ENCODE measurements around the gene JUN.

Gene JUN

GRCh38 chr1:58746757-58747156, 37.1 kb downstream of the JUN start:
- TF ChIP-seq MAX (IDR thresholded peaks at IDR 0.05; ENCODE audit: low read depth, low read length) (no peak), MYC (IDR thresholded peaks at IDR 0.05; ENCODE audit: low read depth, low read length) (no peak), CTCF (IDR thresholded peaks at IDR 0.05; ENCODE audit: low read depth, low read length) (no peak), POLR2A (IDR thresholded peaks at IDR 0.05; ENCODE audit: extremely low read depth, insufficient read length) (no peak)
- H3K4me3 ChIP-seq (ENCODE audit: low read depth, low read length) = no peak overlapping the region
- no peak for DNase-seq (ENCODE audit: low read depth)

GRCh38 chr1:58746182-58746581, 37.7 kb downstream of the JUN start:
- TF ChIP-seq MYC (IDR thresholded peaks at IDR 0.05; ENCODE audit: low read depth, low read length) = no peak
- no peak for TF ChIP-seq MAX (IDR thresholded peaks at IDR 0.05; ENCODE audit: low read depth, low read length)
- TF ChIP-seq POLR2A (IDR thresholded peaks at IDR 0.05; ENCODE audit: extremely low read depth, insufficient read length) = no peak
- no peak for TF ChIP-seq CTCF (IDR thresholded peaks at IDR 0.05; ENCODE audit: low read depth, low read length)
- no peak overlapping the region for H3K4me3 ChIP-seq (ENCODE audit: low read depth, low read length)
- DNase-seq (ENCODE audit: low read depth) = no peak

- no peak for DNase-seq (ENCODE audit: low read depth)
- TF ChIP-seq POLR2A (IDR thresholded peaks at IDR 0.05; ENCODE audit: extremely low read depth, insufficient read length) (no peak), MYC (IDR thresholded peaks at IDR 0.05; ENCODE audit: low read depth, low read length) (no peak), CTCF (IDR thresholded peaks at IDR 0.05; ENCODE audit: low read depth, low read length) (no peak)
- H3K4me3 ChIP-seq (ENCODE audit: low read depth, low read length) = no peak overlapping the region
Measured at GRCh38 chr1:58745666-58746065, 38.2 kb downstream of the JUN start.

GRCh38 chr1:58745117-58745516, 38.7 kb downstream of the JUN start:
- DNase-seq (ENCODE audit: low read depth) = no peak
- H3K4me3 ChIP-seq (ENCODE audit: low read depth, low read length) = no peak overlapping the region
- TF ChIP-seq MAX (IDR thresholded peaks at IDR 0.05; ENCODE audit: low read depth, low read length) (no peak), MYC (IDR thresholded peaks at IDR 0.05; ENCODE audit: low read depth, low read length) (no peak), POLR2A (IDR thresholded peaks at IDR 0.05; ENCODE audit: extremely low read depth, insufficient read length) (no peak), CTCF (IDR thresholded peaks at IDR 0.05; ENCODE audit: low read depth, low read length) (no peak)

- TF ChIP-seq POLR2A (IDR thresholded peaks at IDR 0.05; ENCODE audit: extremely low read depth, insufficient read length) (no peak), MYC (IDR thresholded peaks at IDR 0.05; ENCODE audit: low read depth, low read length) (no peak), CTCF (IDR thresholded peaks at IDR 0.05; ENCODE audit: low read depth, low read length) (no peak), MAX (IDR thresholded peaks at IDR 0.05; ENCODE audit: low read depth, low read length) (no peak)
- DNase-seq (ENCODE audit: low read depth) = no peak
- no peak overlapping the region for H3K4me3 ChIP-seq (ENCODE audit: low read depth, low read length)
Measured at GRCh38 chr1:58741678-58742553, 41.9 kb downstream of the JUN start.
